H9 (cell line): Measurements from ENCODE around the gene OGDH. TPM values are rescaled to one million over a fixed set of nuclear protein-coding genes. Genes with fewer than 3 reads are reported as not detected.

Source experiments
- DNase-seq: peaks from one replicate; pipeline ENCODE4 v3.0.0-alpha.2; 2017
- H2AFZ ChIP-seq: one replicate; pipeline ENCODE4 v1.6.1; 2013; ENCODE audit warnings: mild to moderate bottlenecking, low read length, control low read depth, moderate library complexity
- H2AK5ac ChIP-seq: 2 replicates; pipeline ENCODE4 v1.6.1; 2013; ENCODE audit warnings: low read length, control low read depth, mixed read lengths; ENCODE audit not compliant: insufficient read length
- H2BK120ac ChIP-seq: one replicate; pipeline ENCODE4 v1.6.1; 2013; ENCODE audit warnings: low read depth, mild to moderate bottlenecking, low read length, control low read depth, inconsistent platforms; ENCODE audit not compliant: poor library complexity, severe bottlenecking
- H2BK12ac ChIP-seq: 2 replicates; pipeline ENCODE4 v1.6.1; 2013; ENCODE audit warnings: low read length, control low read depth, mixed read lengths, low read depth; ENCODE audit not compliant: insufficient read length
- H2BK15ac ChIP-seq: 2 replicates; pipeline ENCODE4 v1.6.1; 2013; ENCODE audit warnings: low read depth, low read length, control low read depth
- H2BK20ac ChIP-seq: one replicate; pipeline ENCODE4 v1.6.1; 2013; ENCODE audit warnings: low read depth, mild to moderate bottlenecking, low read length, control low read depth, inconsistent platforms; ENCODE audit not compliant: poor library complexity, severe bottlenecking
- H2BK5ac ChIP-seq: 2 replicates; pipeline ENCODE4 v1.6.1; 2013; ENCODE audit warnings: low read length, control low read depth, mixed read lengths; ENCODE audit not compliant: insufficient read length
- H3K14ac ChIP-seq: 2 replicates; pipeline ENCODE4 v1.6.1; 2013; ENCODE audit warnings: low read length, control low read depth; ENCODE audit not compliant: insufficient read depth
- H3K18ac ChIP-seq: 2 replicates; pipeline ENCODE4 v1.6.1; 2013; ENCODE audit warnings: low read depth, mild to moderate bottlenecking, mixed read lengths, low read length, control low read depth; ENCODE audit not compliant: insufficient read length
- H3K23ac ChIP-seq: 2 replicates; pipeline ENCODE4 v1.6.1; 2013; ENCODE audit warnings: low read length, control low read depth, mixed read lengths, low read depth; ENCODE audit not compliant: insufficient read length
- H3K23me2 ChIP-seq: 2 replicates; pipeline ENCODE4 v1.6.1; 2013; ENCODE audit warnings: low read depth, mild to moderate bottlenecking, mixed read lengths, low read length, control low read depth; ENCODE audit not compliant: insufficient read length, poor library complexity, severe bottlenecking
- H3K27ac ChIP-seq: 2 replicates; pipeline ENCODE4 v1.5.1; 2013; ENCODE audit warnings: low read length, control low read depth, mixed read lengths, low read depth; ENCODE audit not compliant: insufficient read length
- H3K27me3 ChIP-seq: 2 replicates; pipeline ENCODE4 v1.6.1; 2013; ENCODE audit warnings: low read length, control low read depth, inconsistent platforms; ENCODE audit not compliant: insufficient read depth
- H3K4ac ChIP-seq: 2 replicates; pipeline ENCODE4 v1.6.1; 2013; ENCODE audit warnings: low read depth, mild to moderate bottlenecking, control low read depth, inconsistent platforms, low read length, moderate library complexity
- H3K4me1 ChIP-seq: 2 replicates; pipeline ENCODE4 v1.6.1; 2013; ENCODE audit warnings: low read length, control low read depth, inconsistent platforms; ENCODE audit not compliant: insufficient read depth
- H3K4me2 ChIP-seq: 2 replicates; pipeline ENCODE4 v1.6.1; 2013; ENCODE audit warnings: low read length, control low read depth, mixed read lengths; ENCODE audit not compliant: insufficient read length, insufficient read depth
- H3K56ac ChIP-seq: 2 replicates; pipeline ENCODE4 v1.6.1; 2013; ENCODE audit warnings: low read depth, mild to moderate bottlenecking, mixed read lengths, low read length, control low read depth; ENCODE audit not compliant: insufficient read length
- H3K79me1 ChIP-seq: 2 replicates; pipeline ENCODE4 v1.6.1; 2013; ENCODE audit warnings: low read depth, mild to moderate bottlenecking, moderate library complexity, low read length, control low read depth, inconsistent platforms; ENCODE audit not compliant: insufficient read depth, poor library complexity, severe bottlenecking
- H3K79me2 ChIP-seq: 2 replicates; pipeline ENCODE4 v1.6.1; 2013; ENCODE audit warnings: low read length, control low read depth, inconsistent platforms; ENCODE audit not compliant: insufficient read depth
- H3K9ac ChIP-seq: 2 replicates; pipeline ENCODE4 v1.6.1; 2013; ENCODE audit warnings: low read length, control low read depth, mixed read lengths; ENCODE audit not compliant: insufficient read length; ENCODE audit errors: extremely low read depth
- H3K9me3 ChIP-seq: one replicate; pipeline ENCODE4 v1.6.1; 2013; ENCODE audit warnings: low read depth, low read length, inconsistent platforms; ENCODE audit not compliant: control insufficient read depth
- H3T11ph ChIP-seq: one replicate; pipeline ENCODE4 v1.6.1; 2013; ENCODE audit warnings: mild to moderate bottlenecking, low read length, control low read depth, inconsistent platforms
- H4K20me1 ChIP-seq: one replicate; pipeline ENCODE4 v1.6.1; 2013; ENCODE audit not compliant: control insufficient read depth, insufficient read length, insufficient read depth
- H4K5ac ChIP-seq: 2 replicates; pipeline ENCODE4 v1.6.1; 2013; ENCODE audit warnings: low read depth, mild to moderate bottlenecking, mixed read lengths, low read length, control low read depth; ENCODE audit not compliant: insufficient read length
- H4K8ac ChIP-seq: replicated peaks from 2 replicates; pipeline ENCODE4 v1.6.1; 2013; ENCODE audit warnings: low read length, control low read depth, mixed read lengths, low read depth; ENCODE audit not compliant: insufficient read length
- H4K91ac ChIP-seq: 2 replicates; pipeline ENCODE4 v1.6.1; 2013; ENCODE audit warnings: low read depth, mild to moderate bottlenecking, moderate library complexity, mixed read lengths, low read length, control low read depth; ENCODE audit not compliant: insufficient read length
- H3K27ac Mint-ChIP-seq, 3 experiments: 2 replicates in 2 of 3; 3 replicates in 1 of 3; pipeline ENCODE4 v1.8.0; 2020 to 2021; ENCODE audit warnings: mixed read lengths in 3 of 3, mild to moderate bottlenecking in 1 of 3, moderate library complexity in 1 of 3
- H3K27me3 Mint-ChIP-seq: 2 replicates; pipeline ENCODE4 v1.8.0; 2021; ENCODE audit warnings: low read depth, mild to moderate bottlenecking, moderate library complexity, mixed read lengths
- H3K36me3 Mint-ChIP-seq, 3 experiments: 2 replicates in 2 of 3; 3 replicates in 1 of 3; pipeline ENCODE4 v1.8.0; 2020 to 2021; ENCODE audit warnings: low read depth in 3 of 3, mixed read lengths in 3 of 3; ENCODE audit not compliant: insufficient read depth in 1 of 3
- H3K4me1 Mint-ChIP-seq, 2 experiments: 2 replicates each; pipeline ENCODE4 v1.8.0; 2020; ENCODE audit warnings: mixed read lengths in 2 of 2
- H3K4me3 Mint-ChIP-seq, 2 experiments: 2 replicates in 1 of 2; 3 replicates in 1 of 2; pipeline ENCODE4 v1.8.0; 2020 to 2021; ENCODE audit warnings: mild to moderate bottlenecking in 2 of 2, mixed read lengths in 2 of 2, moderate library complexity in 1 of 2
- H3K9me3 Mint-ChIP-seq, 2 experiments: 2 replicates in 1 of 2; 3 replicates in 1 of 2; pipeline ENCODE4 v1.8.0; 2020; ENCODE audit warnings: mild to moderate bottlenecking in 2 of 2, mixed read lengths in 2 of 2, moderate library complexity in 1 of 2
- WGBS: extraction: QIAGEN DNeasy Blood & Tissue Kit; methylation state at CpG from one replicate; pipeline ENCODE4 v1.1.7; 2013; ENCODE audit warnings: missing lambda C conversion rate, low lambda C conversion rate, mixed read lengths; ENCODE audit not compliant: insufficient read length; ENCODE audit errors: extremely low coverage; 5-methylcytosine and 5-hydroxymethylcytosine counted together
- total RNA-seq: library from RNA; stranded (reverse); gene quantifications from 2 replicates; pipeline ENCODE4 v1.2.1, GENCODE V29; 2021
- TF ChIP-seq, protein P1 (sequence below): fragments of 200-600 bp; sonication (generic); conservative IDR thresholded peaks from 3 replicates; pipeline ENCODE4 v1.8.0; 2021; ENCODE audit warnings: antibody characterized with exemption, mild to moderate bottlenecking

OGDH gene
- total RNA-seq, 1 experiment from 2014 or later: 77.3 TPM

DNA sequence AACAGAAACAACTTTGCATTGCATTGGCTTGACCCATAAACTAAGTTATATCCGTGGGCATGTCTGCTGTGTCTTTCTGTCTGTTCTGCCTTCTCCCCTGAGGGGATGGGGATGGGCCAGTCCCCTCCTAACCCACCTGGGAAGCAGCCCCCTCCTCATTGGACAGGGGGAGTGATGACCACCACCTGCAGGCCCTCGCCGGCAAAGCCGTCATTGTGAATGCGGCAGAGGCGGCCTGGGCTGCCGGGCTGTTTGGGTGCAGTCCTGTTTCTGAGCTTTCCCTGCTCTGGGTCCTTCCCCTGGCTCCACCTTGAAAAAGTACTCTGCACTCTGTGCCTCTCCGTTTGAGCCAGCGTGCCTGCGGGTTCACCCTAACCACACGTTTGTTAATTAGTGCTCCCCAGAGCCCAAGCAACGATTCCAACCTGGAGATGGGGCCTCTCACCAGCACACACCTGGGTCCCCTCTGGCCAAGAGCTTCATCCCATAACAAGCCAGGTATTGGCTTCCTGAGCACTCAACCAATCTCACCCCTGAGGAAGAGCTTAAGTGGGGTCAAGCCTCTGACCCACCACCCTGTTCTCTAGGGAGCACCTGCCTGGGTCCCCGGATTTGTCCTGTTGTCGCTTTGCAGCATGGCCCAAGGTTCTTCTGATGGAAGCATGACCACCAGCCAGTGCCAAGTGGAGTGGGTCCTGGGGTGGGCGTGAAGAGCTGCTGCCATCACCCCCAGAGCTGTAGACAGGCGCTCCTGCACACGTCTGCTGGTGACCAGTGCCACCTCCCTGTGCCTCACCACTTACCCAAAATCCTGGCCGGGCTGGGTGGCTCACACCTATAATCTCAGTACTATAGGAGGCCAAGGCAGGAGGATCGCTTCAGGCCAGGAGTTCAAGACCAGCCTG is 102.8 kb downstream of the OGDH start:
- Histone ChIP-seq H3K27me3 (no peaks in the 10 kb centered on the region), H3K4me1 (no peaks in the 10 kb centered on the region), H2BK15ac (no peak overlapping the region), H4K8ac (no peak overlapping the region), H3K4ac (no peak overlapping the region), H3K18ac (no peak overlapping the region), H3K9me3 (no peaks in the 10 kb centered on the region), H2BK5ac (no peak overlapping the region), H2BK12ac (no peak overlapping the region), H4K20me1 (no peaks in the 10 kb centered on the region), H3K23ac (no peak overlapping the region), H3K56ac (no peak overlapping the region), H3K14ac (no peak overlapping the region), H2AK5ac (no peak overlapping the region), H3K9ac (no peak overlapping the region), H3T11ph (no peak overlapping the region), H3K79me2 (no peaks in the 10 kb centered on the region), H3K4me2 (no peak overlapping the region), H3K23me2 (no peaks in the 10 kb centered on the region), H3K79me1 (no peaks in the 10 kb centered on the region), H4K91ac (no peak overlapping the region), H2BK120ac (no peak overlapping the region), H3K27ac (no peak overlapping the region), H2BK20ac (no peak overlapping the region), H4K5ac (no peak overlapping the region), H2AFZ (no peak overlapping the region)
- no CpG with 5 or more reads among the region's 19 CpGs for WGBS
- Mint-ChIP-seq H3K27me3 (peaks cover 1% of the 10 kb centered on the region; the same call in 1 of the 2 replicates), H3K4me1 (peaks cover 5 to 8% of the 10 kb centered on the region in 2 experiments; a peak in 3 of 4 replicates), H3K36me3 (peaks cover 10 to 25% (median 22%) of the 10 kb centered on the region in 3 experiments; a peak in 6 of 7 replicates), H3K27ac (peak overlapping the region in 1 of 3 experiments; percentile 74; a peak in 1 of 7 replicates), H3K9me3 (no peaks in the 10 kb centered on the region), H3K4me3 (no peak overlapping the region)
- TF ChIP-seq, protein P1, sequence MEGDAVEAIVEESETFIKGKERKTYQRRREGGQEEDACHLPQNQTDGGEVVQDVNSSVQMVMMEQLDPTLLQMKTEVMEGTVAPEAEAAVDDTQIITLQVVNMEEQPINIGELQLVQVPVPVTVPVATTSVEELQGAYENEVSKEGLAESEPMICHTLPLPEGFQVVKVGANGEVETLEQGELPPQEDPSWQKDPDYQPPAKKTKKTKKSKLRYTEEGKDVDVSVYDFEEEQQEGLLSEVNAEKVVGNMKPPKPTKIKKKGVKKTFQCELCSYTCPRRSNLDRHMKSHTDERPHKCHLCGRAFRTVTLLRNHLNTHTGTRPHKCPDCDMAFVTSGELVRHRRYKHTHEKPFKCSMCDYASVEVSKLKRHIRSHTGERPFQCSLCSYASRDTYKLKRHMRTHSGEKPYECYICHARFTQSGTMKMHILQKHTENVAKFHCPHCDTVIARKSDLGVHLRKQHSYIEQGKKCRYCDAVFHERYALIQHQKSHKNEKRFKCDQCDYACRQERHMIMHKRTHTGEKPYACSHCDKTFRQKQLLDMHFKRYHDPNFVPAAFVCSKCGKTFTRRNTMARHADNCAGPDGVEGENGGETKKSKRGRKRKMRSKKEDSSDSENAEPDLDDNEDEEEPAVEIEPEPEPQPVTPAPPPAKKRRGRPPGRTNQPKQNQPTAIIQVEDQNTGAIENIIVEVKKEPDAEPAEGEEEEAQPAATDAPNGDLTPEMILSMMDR: no peak
- DNase-seq: no peak
